Spleen (tissue), 11 donors: ENCODE results near the gene PDZD8. TPM values are rescaled to one million over a fixed set of nuclear protein-coding genes. Genes with fewer than 3 reads are reported as not detected.

ENCODE experiments used
- DNase-seq: peaks from one replicate; pipeline ENCODE4 v3.0.0-alpha.2; 2020
- H3K27ac ChIP-seq, 8 donors: fragments of 200-600 bp; sonication (generic) in 7 of 8; 1 replicate in 4 of 8; 2 replicates in 4 of 8; pipeline versions ENCODE4 v1.5.0 to v1.8.0; 2016 to 2021; ENCODE audit warnings: inconsistent platforms in 4 of 8, mild to moderate bottlenecking in 4 of 8, moderate library complexity in 1 of 8
- H3K27me3 ChIP-seq, 7 donors: fragments of 200-600 bp; sonication (generic) in 6 of 7; replicated peaks in 1 of 7; 1 replicate in 4 of 7; 2 replicates in 3 of 7; pipeline versions ENCODE4 v1.5.0 to v1.8.0; 2016 to 2021; ENCODE audit warnings: inconsistent platforms in 3 of 7, mild to moderate bottlenecking in 1 of 7
- H3K36me3 ChIP-seq, 6 donors: fragments of 200-600 bp; sonication (generic) in 5 of 6; 1 replicate in 4 of 6; 2 replicates in 2 of 6; pipeline versions ENCODE4 v1.5.0 to v1.8.0; 2016 to 2021; ENCODE audit warnings: inconsistent platforms in 2 of 6
- H3K4me1 ChIP-seq, 6 donors: fragments of 200-600 bp; sonication (generic) in 5 of 6; 1 replicate in 3 of 6; 2 replicates in 3 of 6; pipeline versions ENCODE4 v1.5.0 to v1.8.0; 2016 to 2021; ENCODE audit warnings: inconsistent platforms in 3 of 6
- H3K4me3 ChIP-seq, 8 donors: fragments of 200-600 bp; sonication (generic) in 7 of 8; 1 replicate in 4 of 8; 2 replicates in 4 of 8; pipeline versions ENCODE4 v1.5.0 to v1.8.0; 2016 to 2021; ENCODE audit warnings: inconsistent platforms in 4 of 8, mild to moderate bottlenecking in 4 of 8, moderate library complexity in 2 of 8
- H3K9me3 ChIP-seq, 8 donors: fragments of 200-600 bp; sonication (generic) in 7 of 8; 1 replicate in 4 of 8; 2 replicates in 4 of 8; pipeline versions ENCODE4 v1.5.0 to v1.8.0; 2016 to 2021; ENCODE audit warnings: inconsistent platforms in 4 of 8
- CTCF ChIP-seq, 11 experiments: fragments of 200-600 bp in 7 of 11; fragments of 450-650 bp in 4 of 11; sonication (generic) in 4 of 11; IDR thresholded peaks in 8 of 11; conservative IDR thresholded peaks in 3 of 11; 1 replicate in 7 of 11; 2 replicates in 4 of 11; pipeline versions ENCODE4 v1.4.0 to v1.8.0; 2016 to 2021; ENCODE audit warnings: antibody characterized with exemption in 11 of 11, inconsistent platforms in 4 of 11, mild to moderate bottlenecking in 1 of 11
- POLR2A ChIP-seq, 3 donors: fragments of 450-650 bp; IDR thresholded peaks; one replicate each; pipeline ENCODE4 v1.5.1; 2017; ENCODE audit warnings: antibody characterized with exemption in 3 of 3, mild to moderate bottlenecking in 1 of 3
- POLR2AphosphoS5 ChIP-seq, 3 donors: sonication (generic); formaldehyde crosslinking; IDR thresholded peaks; one replicate each; pipeline ENCODE4 v1.5.1; 2017; ENCODE audit warnings: antibody characterized with exemption in 3 of 3
- intact Hi-C: fragments of 100-400 bp; cut with DNase I; formaldehyde crosslinking; loops from one replicate; pipeline ENCODE4 v1.15.0; 2023; ENCODE audit warnings: low total_unique reads
- polyA plus RNA-seq, 3 donors: library from polyadenylated mRNA; stranded (reverse); fragments of 200-250 nt; gene quantifications; one replicate each; pipeline ENCODE4 v1.2.1, GENCODE V29; 2013
- total RNA-seq, 7 donors: library from RNA; depleted of rRNA in 3 of 7; stranded (reverse); fragments of >200 nt in 3 of 7; fragmentation: NEBNext Ultra II Directional in 4 of 7; extraction: Animal tissue kit (Norgen Biotek cat#: 25700) in 4 of 7; gene quantifications; one replicate each; pipeline versions ENCODE4 v1.1.0 to v1.2.1, GENCODE V29; 2016 to 2021
- donor health status: healthy with polysubstance abuse.
- donor health status: DM: no; HTN: no; CAD: no; lungs with moderate emphysema.
- donor health status: DM: no; HTN: no; CAD: no.
- donor health status: Bipolar disorder and iron deficiency.
- donor health status: healthy.
- donor health status: DM: no; HTN: no; CAD: no.
- donor health status: DM: yes; HTN: yes; CAD: no.

The PDZD8 gene
- total and polyA plus RNA-seq, 10 donors: 0.91 to 119 (median 26.5) TPM

DNA sequence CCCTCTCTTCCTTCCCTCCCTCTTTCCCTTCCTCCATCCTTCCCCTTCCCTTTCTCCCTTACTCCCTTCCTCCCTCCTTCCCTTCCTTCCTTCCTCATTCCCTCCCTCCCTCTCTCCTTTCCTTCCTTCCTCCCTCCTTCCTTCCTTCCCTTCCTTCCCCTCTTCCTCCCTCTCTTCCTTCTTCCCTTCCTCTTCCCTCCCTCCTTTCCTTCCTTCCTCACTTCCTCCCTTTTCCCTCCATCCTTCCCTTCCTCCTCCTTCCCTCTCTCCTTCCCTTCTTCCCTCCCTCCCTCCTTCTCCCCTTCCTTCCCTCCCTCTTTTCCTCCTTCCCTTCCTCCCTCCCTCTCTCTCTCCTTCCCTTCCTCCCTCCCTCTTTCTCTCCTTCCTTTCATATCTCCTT is 147.0 kb downstream of the PDZD8 start:
- Histone ChIP-seq H3K9me3 (no peaks in the 10 kb centered on the region), H3K27me3 (peaks cover 0 to 67% (median 0%) of the 10 kb centered on the region in 7 donors), H3K4me3 (no peak overlapping the region), H3K4me1 (no peaks in the 10 kb centered on the region), H3K27ac (no peak overlapping the region), H3K36me3 (no peaks in the 10 kb centered on the region)
- intact Hi-C loops: no loop called here
- no peak for DNase-seq
- TF ChIP-seq POLR2A (IDR thresholded peaks at IDR 0.05) (no peak), CTCF (IDR thresholded peaks at IDR 0.05 in 8 of 11, conservative IDR thresholded peaks at IDR 0.05 in 3 of 11) (no peak), POLR2AphosphoS5 (IDR thresholded peaks at IDR 0.05) (no peak)

Other genes starting within 250 kb of the PDZD8 start
- gene VAX1, start 237.2 kb downstream of the PDZD8 start, total RNA-seq: not detected
- not detected for gene VAX1, start 237.2 kb downstream of the PDZD8 start, polyA plus RNA-seq
- gene KCNK18, start 178.0 kb downstream of the PDZD8 start, total RNA-seq: not detected
- gene KCNK18, start 178.0 kb downstream of the PDZD8 start, polyA plus RNA-seq: not detected
- gene SLC18A2, start 134.3 kb downstream of the PDZD8 start, total RNA-seq: under 1 TPM; 0.09 to 0.92 (median 0.37) TPM
- gene SLC18A2, start 134.3 kb downstream of the PDZD8 start, polyA plus RNA-seq: under 1 TPM; 0.02 to 0.20 (median 0.03) TPM
- not detected for gene EMX2, start 167.3 kb upstream of the PDZD8 start, total RNA-seq
- gene EMX2, start 167.3 kb upstream of the PDZD8 start, polyA plus RNA-seq: under 1 TPM in 1 of 3 donors, not detected in 2; 0.06 TPM